ENCODE measurements around the gene LRFN3. TPM values are rescaled to one million over a fixed set of nuclear protein-coding genes. Genes with fewer than 3 reads are reported as not detected.

The LRFN3 gene
- polyA plus RNA-seq, 2 donors: 4.9 to 5.0 TPM

GRCh38 chr19:35991731-35992450 lies 55.7 kb downstream of the LRFN3 start:
- Histone ChIP-seq H3K9me3 (ENCODE audit: control insufficient read depth in 2 of 2, insufficient read depth in 1 of 2, low read depth in 1 of 2, low read length in 1 of 2) (no peaks in the 10 kb centered on the region), H3K4me1 (ENCODE audit: control insufficient read depth in 2 of 2, insufficient read depth in 2 of 2, low read length in 1 of 2) (peaks cover 3 to 7% of the 10 kb centered on the region in 2 donors), H3K27me3 (ENCODE audit: control insufficient read depth in 1 of 2, insufficient read depth in 2 of 2, low read length in 2 of 2) (no peaks in the 10 kb centered on the region), H3K36me3 (ENCODE audit: control insufficient read depth in 2 of 2, insufficient read depth in 2 of 2, low read length in 1 of 2) (no peaks in the 10 kb centered on the region), H3K27ac (ENCODE audit: low read depth in 2 of 2, low read length in 1 of 2) (no peak overlapping the region), H3K4me3 (ENCODE audit: low read depth in 1 of 2, low read length in 2 of 2) (no peak overlapping the region)
- WGBS, 2 donors: 78 to 83% methylated on average over 7 of the region's 7 CpGs

- Histone ChIP-seq H3K36me3 (ENCODE audit: control insufficient read depth in 2 of 2, insufficient read depth in 2 of 2, low read length in 1 of 2) (peaks cover 0 to under 1% of the 10 kb centered on the region in 2 donors), H3K4me1 (ENCODE audit: control insufficient read depth in 2 of 2, insufficient read depth in 2 of 2, low read length in 1 of 2) (peaks cover 3 to 7% of the 10 kb centered on the region in 2 donors), H3K9me3 (ENCODE audit: control insufficient read depth in 2 of 2, insufficient read depth in 1 of 2, low read depth in 1 of 2, low read length in 1 of 2) (no peaks in the 10 kb centered on the region), H3K4me3 (ENCODE audit: low read depth in 1 of 2, low read length in 2 of 2) (no peak overlapping the region), H3K27ac (ENCODE audit: low read depth in 2 of 2, low read length in 1 of 2) (no peak overlapping the region), H3K27me3 (ENCODE audit: control insufficient read depth in 1 of 2, insufficient read depth in 2 of 2, low read length in 2 of 2) (no peaks in the 10 kb centered on the region)
- 74 to 78% methylated on average over 8 of the region's 8 CpGs for WGBS, 2 donors
Observed at GRCh38 chr19:35992907-35993765, 57.0 kb downstream of the LRFN3 start.

- Histone ChIP-seq H3K4me1 (ENCODE audit: control insufficient read depth in 2 of 2, insufficient read depth in 2 of 2, low read length in 1 of 2) (peaks cover 3 to 9% of the 10 kb centered on the region in 2 donors), H3K36me3 (ENCODE audit: control insufficient read depth in 2 of 2, insufficient read depth in 2 of 2, low read length in 1 of 2) (peaks cover 0 to 3% of the 10 kb centered on the region in 2 donors), H3K27ac (ENCODE audit: low read depth in 2 of 2, low read length in 1 of 2) (peak overlapping the region in 1 of 2 donors; percentile 59), H3K27me3 (ENCODE audit: control insufficient read depth in 1 of 2, insufficient read depth in 2 of 2, low read length in 2 of 2) (no peaks in the 10 kb centered on the region), H3K9me3 (ENCODE audit: control insufficient read depth in 2 of 2, insufficient read depth in 1 of 2, low read depth in 1 of 2, low read length in 1 of 2) (no peaks in the 10 kb centered on the region), H3K4me3 (ENCODE audit: low read depth in 1 of 2, low read length in 2 of 2) (peak overlapping the region; percentile 21 to 87)
- 36 to 42% methylated on average over 49 of the region's 49 CpGs for WGBS, 2 donors
Observed at GRCh38 chr19:35993923-35994598, 57.9 kb downstream of the LRFN3 start.

Other genes starting within 250 kb of the LRFN3 start
- under 1 TPM; 0.07 to 0.18 TPM for gene ZBTB32, start 231.8 kb upstream of the LRFN3 start, polyA plus RNA-seq
- 10 to 100 TPM; 21.5 to 33.8 TPM for gene KMT2B, start 218.4 kb upstream of the LRFN3 start, polyA plus RNA-seq
- 1 to 10 TPM; 4.3 to 5.1 TPM for gene IGFLR1, start 193.9 kb upstream of the LRFN3 start, polyA plus RNA-seq
- gene U2AF1L4, start 191.0 kb upstream of the LRFN3 start, polyA plus RNA-seq: 10 to 100 TPM; 17.4 to 43.4 TPM
- gene PSENEN, start 190.7 kb upstream of the LRFN3 start, polyA plus RNA-seq: 100 to 1,000 TPM in 1 of 2 donors, 10 to 100 TPM in 1; 62.5 to 128 TPM
- 10 to 100 TPM; 10.6 to 20.9 TPM for gene LIN37, start 187.8 kb upstream of the LRFN3 start, polyA plus RNA-seq
- gene HSPB6, start 179.3 kb upstream of the LRFN3 start, polyA plus RNA-seq: 10 to 100 TPM; 12.5 to 18.3 TPM
- gene PROSER3, start 178.2 kb upstream of the LRFN3 start, polyA plus RNA-seq: 10 to 100 TPM in 1 of 2 donors, 1 to 10 TPM in 1; 5.5 to 13.8 TPM
- gene ARHGAP33, start 160.8 kb upstream of the LRFN3 start, polyA plus RNA-seq: 10 to 100 TPM in 1 of 2 donors, 1 to 10 TPM in 1; 5.7 to 20.8 TPM
- gene PRODH2, start 123.5 kb upstream of the LRFN3 start, polyA plus RNA-seq: not detected
- gene NPHS1, start 83.9 kb upstream of the LRFN3 start, polyA plus RNA-seq: not detected
- gene KIRREL2, start 79.5 kb upstream of the LRFN3 start, polyA plus RNA-seq: under 1 TPM in 1 of 2 donors, not detected in 1; 0.02 TPM
- gene APLP1, start 67.8 kb upstream of the LRFN3 start, polyA plus RNA-seq: 1 to 10 TPM in 1 of 2 donors, under 1 TPM in 1; 0.69 to 1.4 TPM
- 1 to 10 TPM; 6.6 to 8.5 TPM for gene NFKBID, start 35.8 kb upstream of the LRFN3 start, polyA plus RNA-seq
- gene HCST, start 33.8 kb upstream of the LRFN3 start, polyA plus RNA-seq: 1 to 10 TPM; 6.2 to 6.7 TPM
- 10 to 100 TPM; 16.7 to 26.8 TPM for gene TYROBP, start 28.1 kb upstream of the LRFN3 start, polyA plus RNA-seq
- 10 to 100 TPM in 1 of 2 donors, 1 to 10 TPM in 1; 8.6 to 18.0 TPM for gene SDHAF1, start 58.8 kb downstream of the LRFN3 start, polyA plus RNA-seq
- 1 to 10 TPM in 1 of 2 donors, under 1 TPM in 1; 0.87 to 2.7 TPM for gene SYNE4, start 72.4 kb downstream of the LRFN3 start, polyA plus RNA-seq
- 10 to 100 TPM; 15.9 to 19.2 TPM for gene ALKBH6, start 77.8 kb downstream of the LRFN3 start, polyA plus RNA-seq
- gene CLIP3, start 96.5 kb downstream of the LRFN3 start, polyA plus RNA-seq: 1 to 10 TPM; 2.8 to 7.3 TPM
- gene THAP8, start 117.9 kb downstream of the LRFN3 start, polyA plus RNA-seq: 1 to 10 TPM; 3.9 to 4.3 TPM
- 1 to 10 TPM; 2.1 to 2.7 TPM for gene WDR62, start 118.5 kb downstream of the LRFN3 start, polyA plus RNA-seq
- under 1 TPM in 1 of 2 donors, not detected in 1; 0.16 TPM for gene OVOL3, start 174.8 kb downstream of the LRFN3 start, polyA plus RNA-seq
- gene POLR2I, start 178.5 kb downstream of the LRFN3 start, polyA plus RNA-seq: 10 to 100 TPM; 66.7 to 77.8 TPM
- 100 to 1,000 TPM; 100 to 149 TPM for gene TBCB, start 179.1 kb downstream of the LRFN3 start, polyA plus RNA-seq
- 1,000 to 10,000 TPM in 1 of 2 donors, 100 to 1,000 TPM in 1; 919 to 1,019 TPM for gene CAPNS1, start 203.7 kb downstream of the LRFN3 start, polyA plus RNA-seq
- 10 to 100 TPM; 17.3 to 22.9 TPM for gene COX7A1, start 216.1 kb downstream of the LRFN3 start, polyA plus RNA-seq